Liver (tissue), 9 donors: ENCODE results near the gene ABCA1. TPM values are rescaled to one million over a fixed set of nuclear protein-coding genes. Genes with fewer than 3 reads are reported as not detected.

Experiments used
- DNase-seq: peaks from one replicate; pipeline ENCODE4 v3.0.0-alpha.2; 2017; ENCODE audit warnings: low spot score
- H3K27ac ChIP-seq, 2 donors: one replicate each; pipeline ENCODE4 v1.7.0; 2013; ENCODE audit warnings: inconsistent platforms in 2 of 2, low read length in 2 of 2, control low read depth in 1 of 2, low read depth in 1 of 2, mild to moderate bottlenecking in 1 of 2
- H3K27me3 ChIP-seq, 4 donors: one replicate each; pipeline versions ENCODE4 v1.6.1 to v1.7.0; 2013; ENCODE audit warnings: low read length in 3 of 4, inconsistent platforms in 1 of 4, mild to moderate bottlenecking in 1 of 4, moderate library complexity in 1 of 4; ENCODE audit not compliant: control insufficient read depth in 4 of 4, insufficient read depth in 4 of 4
- H3K36me3 ChIP-seq, 4 donors: one replicate each; pipeline versions ENCODE4 v1.6.1 to v1.7.0; 2013; ENCODE audit warnings: low read length in 3 of 4, mild to moderate bottlenecking in 3 of 4, low read depth in 1 of 4, moderate library complexity in 1 of 4; ENCODE audit not compliant: control insufficient read depth in 4 of 4, insufficient read depth in 3 of 4
- H3K4me1 ChIP-seq, 4 donors: one replicate each; pipeline versions ENCODE4 v1.6.1 to v1.7.0; 2013; ENCODE audit warnings: low read length in 3 of 4, mild to moderate bottlenecking in 3 of 4, moderate library complexity in 1 of 4; ENCODE audit not compliant: control insufficient read depth in 4 of 4, insufficient read depth in 4 of 4
- H3K4me3 ChIP-seq, 3 donors: one replicate each; pipeline versions ENCODE4 v1.6.1 to v1.7.0; 2013; ENCODE audit warnings: low read length in 3 of 3, control low read depth in 1 of 3, low read depth in 1 of 3, mild to moderate bottlenecking in 1 of 3
- H3K9ac ChIP-seq, 2 donors: one replicate each; pipeline ENCODE4 v1.7.0; 2013; ENCODE audit warnings: low read length in 2 of 2, mild to moderate bottlenecking in 2 of 2, moderate library complexity in 2 of 2, control low read depth in 1 of 2, low read depth in 1 of 2
- H3K9me3 ChIP-seq, 4 donors: one replicate each; pipeline versions ENCODE4 v1.6.1 to v1.7.0; 2013; ENCODE audit warnings: low read length in 3 of 4; ENCODE audit not compliant: control insufficient read depth in 4 of 4
- ATF3 ChIP-seq: IDR thresholded peaks from 2 replicates; pipeline ENCODE4 v1.6.1; 2016; ENCODE audit warnings: antibody characterized with exemption
- CTCF ChIP-seq: fragments of 150-350 bp; IDR thresholded peaks from 2 replicates; pipeline ENCODE4 v1.5.1; 2017; ENCODE audit warnings: improper control_type of control experiment, low read depth, low read length; ENCODE audit not compliant: missing input control
- EGR1 ChIP-seq, 2 donors: IDR thresholded peaks; 2 replicates each; pipeline ENCODE4 v1.6.1; 2016 to 2018; ENCODE audit warnings: antibody characterized with exemption in 2 of 2, low read depth in 2 of 2
- FOXA1 ChIP-seq: IDR thresholded peaks from 2 replicates; pipeline ENCODE4 v1.6.1; 2016; ENCODE audit warnings: antibody characterized with exemption
- FOXA2 ChIP-seq: IDR thresholded peaks from 2 replicates; pipeline ENCODE4 v1.6.1; 2016; ENCODE audit warnings: antibody characterized with exemption
- GABPA ChIP-seq, 2 donors: IDR thresholded peaks in 1 of 2; conservative IDR thresholded peaks in 1 of 2; 2 replicates each; pipeline ENCODE4 v1.6.1; 2016; ENCODE audit warnings: antibody characterized with exemption in 2 of 2, mild to moderate bottlenecking in 1 of 2, moderate library complexity in 1 of 2
- HNF4A ChIP-seq, 2 donors: conservative IDR thresholded peaks; 2 replicates each; pipeline ENCODE4 v1.6.1; 2016; ENCODE audit warnings: antibody characterized with exemption in 2 of 2, mild to moderate bottlenecking in 2 of 2
- HNF4G ChIP-seq: IDR thresholded peaks from 2 replicates; pipeline ENCODE4 v1.6.1; 2016; ENCODE audit warnings: antibody characterized with exemption
- JUND ChIP-seq, 2 donors: IDR thresholded peaks; 2 replicates each; pipeline ENCODE4 v1.6.1; 2016; ENCODE audit warnings: antibody characterized with exemption in 2 of 2
- NR2F2 ChIP-seq: IDR thresholded peaks from 2 replicates; pipeline ENCODE4 v1.6.1; 2016; ENCODE audit warnings: antibody characterized with exemption
- RAD21 ChIP-seq, 2 donors: IDR thresholded peaks; 2 replicates each; pipeline ENCODE4 v1.6.1; 2016; ENCODE audit warnings: antibody characterized with exemption in 2 of 2, mild to moderate bottlenecking in 2 of 2
- REST ChIP-seq: IDR thresholded peaks from 2 replicates; pipeline ENCODE4 v1.6.1; 2016; ENCODE audit warnings: antibody characterized with exemption, mild to moderate bottlenecking
- RXRA ChIP-seq, 2 donors: IDR thresholded peaks; 2 replicates each; pipeline ENCODE4 v1.6.1; 2017 to 2018; ENCODE audit warnings: antibody characterized with exemption in 2 of 2, mild to moderate bottlenecking in 1 of 2
- SP1 ChIP-seq: IDR thresholded peaks from 2 replicates; pipeline ENCODE4 v1.6.1; 2018; ENCODE audit warnings: antibody characterized with exemption, mild to moderate bottlenecking
- TAF1 ChIP-seq: conservative IDR thresholded peaks from 2 replicates; pipeline ENCODE4 v1.6.1; 2016; ENCODE audit warnings: antibody characterized with exemption, mild to moderate bottlenecking
- YY1 ChIP-seq: IDR thresholded peaks from 2 replicates; pipeline ENCODE4 v1.6.1; 2016; ENCODE audit warnings: antibody characterized with exemption, mild to moderate bottlenecking
- ZBTB33 ChIP-seq: IDR thresholded peaks from 2 replicates; pipeline ENCODE4 v1.6.1; 2016; ENCODE audit warnings: antibody characterized with exemption
- WGBS: extraction: QIAGEN DNeasy Blood & Tissue Kit; methylation state at CpG from one replicate; pipeline ENCODE4 v1.1.7; 2013; 5-methylcytosine and 5-hydroxymethylcytosine counted together
- polyA plus RNA-seq, 2 donors: library from polyadenylated mRNA; stranded (reverse) in 1 of 2; unstranded in 1 of 2; fragments of 200-250 nt in 1 of 2; fragments of >200 nt in 1 of 2; fragmentation: Nextera tagmentation in 1 of 2; extraction: Ambion mirVana in 1 of 2; gene quantifications; one replicate each; pipeline versions ENCODE4 v1.2.1 to v1.2.3, GENCODE V29; 2013 to 2015
- total RNA-seq, 2 donors: library from RNA; depleted of rRNA; stranded (reverse); fragments of >200 nt; gene quantifications; one replicate each; pipeline ENCODE4 v1.2.3, GENCODE V29; 2014
- TF ChIP-seq, protein P1 (sequence below): IDR thresholded peaks from 2 replicates; pipeline ENCODE4 v1.6.1; 2016; ENCODE audit warnings: antibody characterized with exemption
- donor health status: healthy.
- donor health status: healthy.
- donor health status: healthy.
- donor health status: healthy.
- donor health status: healthy.

ABCA1 gene
- total and polyA plus RNA-seq, 4 donors: 15.4 to 223 (median 62.9) TPM

DNA sequence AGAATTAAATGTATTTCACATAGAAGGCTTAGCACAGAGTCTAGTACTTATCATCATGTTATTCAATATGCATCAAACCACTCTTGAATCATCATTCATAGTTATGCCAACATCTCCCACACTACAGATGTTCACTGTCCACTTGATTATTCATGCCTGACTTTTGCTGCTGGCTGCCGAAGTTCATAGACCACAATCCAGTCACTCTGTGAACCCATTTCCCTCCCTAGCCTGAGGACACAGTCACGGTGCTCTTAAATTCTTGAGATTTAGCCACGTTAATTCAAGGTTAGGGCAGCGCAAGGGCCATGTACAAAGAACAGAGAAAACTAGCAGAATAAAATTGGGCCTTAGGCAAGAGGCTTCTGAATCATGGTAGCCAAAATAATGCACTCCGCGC is 32.4 kb downstream of the ABCA1 start:
- H3K4me1 ChIP-seq: peaks cover 7 to 61% (median 36%) of the 10 kb centered on the region in 4 donors
- 67% methylated on average over 6 of the region's 6 CpGs for WGBS
- no peak overlapping the region for H3K4me3 ChIP-seq

GRCh38 chr9:104892701-104893100 is 35.3 kb downstream of the ABCA1 start:
- 84% methylated on average over 1 of the region's 1 CpG for WGBS
- no peak overlapping the region for H3K4me3 ChIP-seq
- peaks cover 8 to 66% (median 45%) of the 10 kb centered on the region in 4 donors for H3K4me1 ChIP-seq
- TF ChIP-seq RXRA (IDR thresholded peaks at IDR 0.05) (no peak), RAD21 (IDR thresholded peaks at IDR 0.05) (no peak), ATF3 (no peak)
- DNase-seq: no peak
- no peak overlapping the region for H3K9ac ChIP-seq
- no peaks in the 10 kb centered on the region for H3K9me3 ChIP-seq
- H3K27ac ChIP-seq: no peak overlapping the region
- peaks cover 4 to 23% (median 16%) of the 10 kb centered on the region in 4 donors for H3K36me3 ChIP-seq
- no peaks in the 10 kb centered on the region for H3K27me3 ChIP-seq

More for the DNA sequence above, 32.4 kb downstream of the ABCA1 start:
- Histone ChIP-seq H3K27me3 (no peaks in the 10 kb centered on the region), H3K27ac (no peak overlapping the region), H3K36me3 (peaks cover 4 to 11% (median 8%) of the 10 kb centered on the region in 4 donors), H3K9ac (no peak overlapping the region), H3K9me3 (no peaks in the 10 kb centered on the region)
- TF ChIP-seq EGR1 (IDR thresholded peaks at IDR 0.05; ENCODE audit: low read depth in 2 of 2): no peak
- DNase-seq: no peak

DNA sequence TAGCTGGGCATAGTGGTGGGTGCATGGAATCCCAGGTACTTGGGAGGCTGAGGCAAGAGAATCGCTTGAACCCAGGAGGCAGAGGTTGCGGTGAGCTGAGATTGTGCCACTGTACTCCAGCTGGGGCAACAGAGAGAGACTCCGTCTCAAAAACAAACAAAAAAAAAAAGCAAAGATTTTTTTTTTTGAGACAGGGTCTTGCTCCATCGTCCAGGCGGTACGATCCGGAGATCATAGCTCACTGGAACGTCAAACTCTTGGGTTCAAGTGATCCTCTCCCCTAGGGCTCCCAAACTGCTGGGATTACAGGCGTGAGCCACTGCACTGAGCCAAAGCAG is 37.6 kb downstream of the ABCA1 start:
- H3K4me3 ChIP-seq: no peak overlapping the region
- peaks cover 15 to 73% (median 55%) of the 10 kb centered on the region in 4 donors for H3K4me1 ChIP-seq
- no peaks in the 10 kb centered on the region for H3K9me3 ChIP-seq
- H3K27ac ChIP-seq: peak overlapping the region; percentile 28 to 32
- TF ChIP-seq REST (no peak), JUND (IDR thresholded peaks at IDR 0.05) (no peak), RXRA (IDR thresholded peaks at IDR 0.05) (no peak), ZBTB33 (no peak), CTCF (no peak), HNF4A (conservative IDR thresholded peaks at IDR 0.05) (no peak), ATF3 (no peak), FOXA1 (no peak), TAF1 (no peak), NR2F2 (no peak), SP1 (no peak), EGR1 (IDR thresholded peaks at IDR 0.05; ENCODE audit: low read depth in 2 of 2) (no peak), GABPA (IDR thresholded peaks at IDR 0.05 in 1 of 2, conservative IDR thresholded peaks at IDR 0.05 in 1 of 2) (no peak), HNF4G (no peak), RAD21 (IDR thresholded peaks at IDR 0.05) (no peak), YY1 (no peak), FOXA2 (no peak)
- TF ChIP-seq, protein P1, sequence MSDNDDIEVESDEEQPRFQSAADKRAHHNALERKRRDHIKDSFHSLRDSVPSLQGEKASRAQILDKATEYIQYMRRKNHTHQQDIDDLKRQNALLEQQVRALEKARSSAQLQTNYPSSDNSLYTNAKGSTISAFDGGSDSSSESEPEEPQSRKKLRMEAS: no peak
- no peak overlapping the region for H3K9ac ChIP-seq
- WGBS: 49% methylated on average over 9 of the region's 9 CpGs
- DNase-seq: no peak
- H3K27me3 ChIP-seq: no peaks in the 10 kb centered on the region
- H3K36me3 ChIP-seq: peaks cover 2 to 33% (median 29%) of the 10 kb centered on the region in 4 donors
